Right forelimb (tissue), 1 donor: ENCODE results near the gene SERINC2.
A peak's percentile ranks its signal among the peaks of the same experiment; 100 is the strongest.

Experiments used
- DNase-seq: peaks from one replicate; pipeline ENCODE4 v3.0.0-alpha.2; 2018

Gene SERINC2

GRCh38 chr1:31412732-31413404 is at the start of gene SERINC2:
Gene SERINC2 (plus strand): TSS chr1:31413213. CDS start chr1:31413266, 53 bp downstream.
- DNase-seq = no peak

GRCh38 chr1:31364561-31365250 is 48.3 kb upstream of the SERINC2 start:
- DNase-seq = no peak

GRCh38 chr1:31366796-31367195 is 46.2 kb upstream of the SERINC2 start:
- no peak for DNase-seq

- no peak for DNase-seq
Observed at GRCh38 chr1:31368611-31369107, 44.4 kb upstream of the SERINC2 start.

GRCh38 chr1:31370021-31370420 is 43.0 kb upstream of the SERINC2 start:
- DNase-seq = no peak

- no peak for DNase-seq
Observed at GRCh38 chr1:31370565-31370964, 42.4 kb upstream of the SERINC2 start.

GRCh38 chr1:31371121-31371959 is 41.7 kb upstream of the SERINC2 start:
- no peak for DNase-seq

- DNase-seq = peak; percentile 44
Observed at GRCh38 chr1:31372051-31372450, 41.0 kb upstream of the SERINC2 start.

GRCh38 chr1:31372751-31373055 is 40.3 kb upstream of the SERINC2 start:
- DNase-seq = no peak

GRCh38 chr1:31373056-31373896 is 39.7 kb upstream of the SERINC2 start, which contains the start of gene FABP3:
Gene FABP3 (minus strand): TSS chr1:31373076. CDS start chr1:31373014, 62 bp downstream.
- peak; percentile 87 for DNase-seq

- no peak for DNase-seq
Observed at GRCh38 chr1:31373897-31374486, 39.0 kb upstream of the SERINC2 start.

GRCh38 chr1:31374511-31375196 is 38.4 kb upstream of the SERINC2 start:
- DNase-seq = peak; percentile 81

GRCh38 chr1:31376375-31377134 is 36.5 kb upstream of the SERINC2 start:
- peak; percentile 80 for DNase-seq

GRCh38 chr1:31377364-31377863 is 35.6 kb upstream of the SERINC2 start:
- DNase-seq = no peak

- no peak for DNase-seq
Observed at GRCh38 chr1:31378001-31378400, 35.0 kb upstream of the SERINC2 start.

- DNase-seq = no peak
Observed at GRCh38 chr1:31380181-31380580, 32.8 kb upstream of the SERINC2 start.

- no peak for DNase-seq
Observed at GRCh38 chr1:31381394-31382294, 31.4 kb upstream of the SERINC2 start.

GRCh38 chr1:31382379-31382989 is 30.5 kb upstream of the SERINC2 start:
- no peak for DNase-seq

- DNase-seq = no peak
Observed at GRCh38 chr1:31383967-31384366, 29.0 kb upstream of the SERINC2 start.
